Measurements from ENCODE around the gene POMGNT1. TPM values are rescaled to one million over a fixed set of nuclear protein-coding genes. Genes with fewer than 3 reads are reported as not detected.
A peak's percentile ranks its signal among the peaks of the same experiment; 100 is the strongest.

The POMGNT1 gene
- total RNA-seq, 2 experiments from 2014 or later = 32.7 to 34.3 TPM

- DNase-seq = no peak
- Mint-ChIP-seq H3K36me3 (no peaks in the 10 kb centered on the region), H3K4me1 (peaks cover 2% of the 10 kb centered on the region), H3K27me3 (peaks cover 3% of the 10 kb centered on the region), H3K9me3 (no peaks in the 10 kb centered on the region), H3K27ac (no peak overlapping the region), H3K4me3 (no peak overlapping the region)
- no peak for ATAC-seq (ENCODE audit: low read depth)
- POLR2A ChIA-PET = no interaction called here
Measured at GRCh38 chr1:46173361-46173856, 24.8 kb downstream of the POMGNT1 start.

- no peak overlapping the region for H3K27ac Mint-ChIP-seq
- peaks cover 5% of the 10 kb centered on the region for H3K4me1 Mint-ChIP-seq
- H3K27me3 Mint-ChIP-seq = peaks cover 4% of the 10 kb centered on the region
- ATAC-seq (ENCODE audit: low read depth) (no peak), DNase-seq (no peak)
- no peak overlapping the region for H3K4me3 Mint-ChIP-seq
- no peaks in the 10 kb centered on the region for H3K36me3 Mint-ChIP-seq
- H3K9me3 Mint-ChIP-seq = no peaks in the 10 kb centered on the region
- POLR2A ChIA-PET = no interaction called here
Measured at GRCh38 chr1:46172321-46172720, 25.9 kb downstream of the POMGNT1 start.

GRCh38 chr1:46171871-46172270 lies 26.4 kb downstream of the POMGNT1 start:
- no peaks in the 10 kb centered on the region for H3K36me3 Mint-ChIP-seq
- peaks cover 9% of the 10 kb centered on the region for H3K4me1 Mint-ChIP-seq
- H3K27ac Mint-ChIP-seq = no peak overlapping the region
- no peak overlapping the region for H3K4me3 Mint-ChIP-seq
- no peaks in the 10 kb centered on the region for H3K9me3 Mint-ChIP-seq
- no peak for ATAC-seq (ENCODE audit: low read depth)
- POLR2A ChIA-PET = no interaction called here
- DNase-seq = no peak
- peaks cover 4% of the 10 kb centered on the region for H3K27me3 Mint-ChIP-seq

- no peak overlapping the region for H3K27ac Mint-ChIP-seq
- DNase-seq = no peak
- peaks cover 4% of the 10 kb centered on the region for H3K27me3 Mint-ChIP-seq
- no peak for ATAC-seq (ENCODE audit: low read depth)
- POLR2A ChIA-PET = no interaction called here
- H3K36me3 Mint-ChIP-seq = no peaks in the 10 kb centered on the region
- peaks cover 14% of the 10 kb centered on the region for H3K4me1 Mint-ChIP-seq
- no peak overlapping the region for H3K4me3 Mint-ChIP-seq
- H3K9me3 Mint-ChIP-seq = no peaks in the 10 kb centered on the region
Measured at GRCh38 chr1:46171351-46171750, 26.9 kb downstream of the POMGNT1 start.

GRCh38 chr1:46169811-46170454 lies 28.3 kb downstream of the POMGNT1 start:
- ATAC-seq (ENCODE audit: low read depth) (no peak), DNase-seq (no peak)
- Mint-ChIP-seq H3K4me1 (peaks cover 18% of the 10 kb centered on the region), H3K27ac (no peak overlapping the region), H3K4me3 (no peak overlapping the region), H3K27me3 (peaks cover 4% of the 10 kb centered on the region), H3K36me3 (no peaks in the 10 kb centered on the region), H3K9me3 (no peaks in the 10 kb centered on the region)
- POLR2A ChIA-PET = interaction anchor here (1.2 kb wide), 1 partner anchor 77 kb away, joined by 3 read pairs; the partner anchor contains the start of gene RAD54L

- H3K4me1 Mint-ChIP-seq = peaks cover 18% of the 10 kb centered on the region
- no peak for DNase-seq
- POLR2A ChIA-PET = interaction anchor here (1.2 kb wide), 1 partner anchor 79 kb away, joined by 3 read pairs; the partner anchor contains the start of gene RAD54L
- peaks cover 4% of the 10 kb centered on the region for H3K27me3 Mint-ChIP-seq
- H3K9me3 Mint-ChIP-seq = no peaks in the 10 kb centered on the region
- ATAC-seq (ENCODE audit: low read depth) = no peak
- no peak overlapping the region for H3K27ac Mint-ChIP-seq
- no peaks in the 10 kb centered on the region for H3K36me3 Mint-ChIP-seq
- H3K4me3 Mint-ChIP-seq = no peak overlapping the region
Measured at GRCh38 chr1:46168477-46168876, 29.8 kb downstream of the POMGNT1 start.

GRCh38 chr1:46166521-46167462 lies 31.4 kb downstream of the POMGNT1 start:
- Mint-ChIP-seq H3K9me3 (no peaks in the 10 kb centered on the region), H3K4me3 (peak overlapping the region; percentile 82), H3K4me1 (peaks cover 16% of the 10 kb centered on the region), H3K27ac (peak overlapping the region; percentile 90), H3K27me3 (peaks cover 4% of the 10 kb centered on the region), H3K36me3 (no peaks in the 10 kb centered on the region)
- peak; percentile 81 for ATAC-seq (ENCODE audit: low read depth)
- DNase-seq = peak; percentile 69
- POLR2A ChIA-PET = interaction anchor here (0.6 to 2.3 kb wide), 9 partner anchors 16 to 583 kb away, joined by 3 to 10 read pairs (median 5); partner anchors contain the start of genes LRRC41, NASP, PIK3R3 and POMGNT1

- H3K27me3 Mint-ChIP-seq = peaks cover 2% of the 10 kb centered on the region
- no peak overlapping the region for H3K27ac Mint-ChIP-seq
- H3K9me3 Mint-ChIP-seq = no peaks in the 10 kb centered on the region
- no peak overlapping the region for H3K4me3 Mint-ChIP-seq
- no peaks in the 10 kb centered on the region for H3K36me3 Mint-ChIP-seq
- no peak for DNase-seq
- ATAC-seq (ENCODE audit: low read depth) = no peak
- POLR2A ChIA-PET = no interaction called here
- no peaks in the 10 kb centered on the region for H3K4me1 Mint-ChIP-seq
Measured at GRCh38 chr1:46160212-46160611, 38.0 kb downstream of the POMGNT1 start.

- Mint-ChIP-seq H3K4me1 (no peaks in the 10 kb centered on the region), H3K27ac (no peak overlapping the region), H3K9me3 (no peaks in the 10 kb centered on the region), H3K4me3 (no peak overlapping the region), H3K36me3 (no peaks in the 10 kb centered on the region), H3K27me3 (peaks cover 2% of the 10 kb centered on the region)
- no peak for DNase-seq
- POLR2A ChIA-PET = interaction anchor here (0.6 kb wide), 1 partner anchor 43 kb away, joined by 7 read pairs; no protein-coding TSS in a partner anchor
- no peak for ATAC-seq (ENCODE audit: low read depth)
Measured at GRCh38 chr1:46159516-46159915, 38.7 kb downstream of the POMGNT1 start.

GRCh38 chr1:46158312-46159281 lies 39.6 kb downstream of the POMGNT1 start:
- H3K4me1 Mint-ChIP-seq = no peaks in the 10 kb centered on the region
- H3K36me3 Mint-ChIP-seq = no peaks in the 10 kb centered on the region
- POLR2A ChIA-PET = no interaction called here
- peaks cover 2% of the 10 kb centered on the region for H3K27me3 Mint-ChIP-seq
- ATAC-seq (ENCODE audit: low read depth) (no peak), DNase-seq (no peak)
- no peak overlapping the region for H3K27ac Mint-ChIP-seq
- no peak overlapping the region for H3K4me3 Mint-ChIP-seq
- H3K9me3 Mint-ChIP-seq = no peaks in the 10 kb centered on the region

GRCh38 chr1:46157916-46158311 lies 40.3 kb downstream of the POMGNT1 start:
- Mint-ChIP-seq H3K36me3 (no peaks in the 10 kb centered on the region), H3K9me3 (no peaks in the 10 kb centered on the region), H3K4me1 (no peaks in the 10 kb centered on the region), H3K27me3 (peaks cover 2% of the 10 kb centered on the region), H3K27ac (no peak overlapping the region), H3K4me3 (no peak overlapping the region)
- POLR2A ChIA-PET = no interaction called here
- no peak for DNase-seq
- no peak for ATAC-seq (ENCODE audit: low read depth)

- no peaks in the 10 kb centered on the region for H3K36me3 Mint-ChIP-seq
- no peak overlapping the region for H3K4me3 Mint-ChIP-seq
- H3K4me1 Mint-ChIP-seq = no peaks in the 10 kb centered on the region
- POLR2A ChIA-PET = no interaction called here
- DNase-seq (no peak), ATAC-seq (ENCODE audit: low read depth) (no peak)
- H3K27ac Mint-ChIP-seq = no peak overlapping the region
- peaks cover 3% of the 10 kb centered on the region for H3K27me3 Mint-ChIP-seq
- no peaks in the 10 kb centered on the region for H3K9me3 Mint-ChIP-seq
Measured at GRCh38 chr1:46153732-46154131, 44.5 kb downstream of the POMGNT1 start.

GRCh38 chr1:46153228-46153627 lies 45.0 kb downstream of the POMGNT1 start:
- POLR2A ChIA-PET = no interaction called here
- peaks cover 7% of the 10 kb centered on the region for H3K27me3 Mint-ChIP-seq
- no peaks in the 10 kb centered on the region for H3K4me1 Mint-ChIP-seq
- H3K27ac Mint-ChIP-seq = no peak overlapping the region
- H3K4me3 Mint-ChIP-seq = no peak overlapping the region
- DNase-seq (no peak), ATAC-seq (ENCODE audit: low read depth) (no peak)
- H3K9me3 Mint-ChIP-seq = no peaks in the 10 kb centered on the region
- no peaks in the 10 kb centered on the region for H3K36me3 Mint-ChIP-seq

Measured in activated naive CD8-positive, alpha-beta T cell treated with anti-CD3 and anti-CD28 coated beads, Interleukin-2, amount 10 ng/mL, durations not matched to agents 7 days and 5 days (primary cell).